ENCODE results near the gene SSRP1.
"Not testable (repeated sequence)": the region's sequence is repeated elsewhere in the genome, so short reads cannot be mapped to it uniquely, and the experiment has no call there.

The SSRP1 gene, protein sequence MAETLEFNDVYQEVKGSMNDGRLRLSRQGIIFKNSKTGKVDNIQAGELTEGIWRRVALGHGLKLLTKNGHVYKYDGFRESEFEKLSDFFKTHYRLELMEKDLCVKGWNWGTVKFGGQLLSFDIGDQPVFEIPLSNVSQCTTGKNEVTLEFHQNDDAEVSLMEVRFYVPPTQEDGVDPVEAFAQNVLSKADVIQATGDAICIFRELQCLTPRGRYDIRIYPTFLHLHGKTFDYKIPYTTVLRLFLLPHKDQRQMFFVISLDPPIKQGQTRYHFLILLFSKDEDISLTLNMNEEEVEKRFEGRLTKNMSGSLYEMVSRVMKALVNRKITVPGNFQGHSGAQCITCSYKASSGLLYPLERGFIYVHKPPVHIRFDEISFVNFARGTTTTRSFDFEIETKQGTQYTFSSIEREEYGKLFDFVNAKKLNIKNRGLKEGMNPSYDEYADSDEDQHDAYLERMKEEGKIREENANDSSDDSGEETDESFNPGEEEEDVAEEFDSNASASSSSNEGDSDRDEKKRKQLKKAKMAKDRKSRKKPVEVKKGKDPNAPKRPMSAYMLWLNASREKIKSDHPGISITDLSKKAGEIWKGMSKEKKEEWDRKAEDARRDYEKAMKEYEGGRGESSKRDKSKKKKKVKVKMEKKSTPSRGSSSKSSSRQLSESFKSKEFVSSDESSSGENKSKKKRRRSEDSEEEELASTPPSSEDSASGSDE
- 130 reads per million in 2 donors for total RNA-seq

GRCh38 chr11:57335343-57336110, at the start of gene SSRP1:
SSRP1 (minus strand) TSS chr11:57335892; CDS start chr11:57335121, 771 bp downstream.
- peak; percentile 71 for DNase-seq

- DNase-seq: no peak
Measured at GRCh38 chr11:57380975-57381374, 45.3 kb upstream of the SSRP1 start, which contains the start of gene PRG3. PRG3 (minus strand) TSS chr11:57381150; CDS start chr11:57380708, 442 bp downstream.

- no peak for DNase-seq
Measured at GRCh38 chr11:57379732-57380131, 44.0 kb upstream of the SSRP1 start.

GRCh38 chr11:57378186-57378585, 42.5 kb upstream of the SSRP1 start:
- DNase-seq: no peak

- DNase-seq: no peak
Measured at GRCh38 chr11:57377107-57377506, 41.4 kb upstream of the SSRP1 start.

GRCh38 chr11:57376095-57377090, 40.7 kb upstream of the SSRP1 start:
- no peak for DNase-seq

DNA sequence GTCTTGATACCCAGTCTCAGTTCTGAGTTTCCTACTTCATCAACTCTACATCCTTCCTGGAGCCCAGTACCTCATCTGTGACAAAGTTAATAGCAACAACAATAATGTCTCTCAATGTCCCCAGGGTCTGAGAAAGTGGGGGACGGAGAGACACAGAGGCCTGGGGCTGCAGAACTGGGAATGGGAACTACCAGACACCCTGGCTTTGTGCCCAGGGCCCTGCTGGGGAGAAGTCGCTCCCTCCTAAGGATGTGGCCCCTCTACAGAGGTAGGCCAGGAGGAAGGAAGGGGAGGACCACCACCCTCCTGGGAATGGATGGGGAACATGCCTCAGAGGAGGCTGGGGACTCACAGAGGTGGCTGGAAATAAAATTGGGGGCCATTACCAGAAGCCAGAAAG, 39.8 kb upstream of the SSRP1 start:
- no peak for DNase-seq

- DNase-seq: no peak
Measured at GRCh38 chr11:57374966-57375365, 39.3 kb upstream of the SSRP1 start.

DNA sequence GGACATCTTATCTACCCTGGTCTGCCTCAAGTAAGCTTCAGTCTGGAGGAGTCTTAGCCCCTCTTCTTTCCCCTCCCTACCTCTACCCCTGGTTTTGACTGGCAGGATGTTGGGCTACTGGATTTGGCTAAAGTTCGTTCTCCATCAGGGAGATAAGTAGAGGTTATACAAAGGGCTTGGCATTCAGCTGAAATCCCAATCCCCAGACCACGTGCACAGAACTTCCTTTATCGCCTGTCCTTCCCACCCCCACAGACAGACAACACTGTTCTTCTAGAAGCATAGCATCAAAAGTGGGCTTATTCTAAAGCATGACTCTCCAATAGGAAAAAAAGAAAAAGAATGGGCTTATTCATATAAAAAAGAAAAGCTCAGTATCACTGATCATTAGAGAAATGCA, 37.5 kb upstream of the SSRP1 start:
- no peak for DNase-seq

- DNase-seq: no peak
Measured at GRCh38 chr11:57370941-57371340, 35.2 kb upstream of the SSRP1 start.

DNA sequence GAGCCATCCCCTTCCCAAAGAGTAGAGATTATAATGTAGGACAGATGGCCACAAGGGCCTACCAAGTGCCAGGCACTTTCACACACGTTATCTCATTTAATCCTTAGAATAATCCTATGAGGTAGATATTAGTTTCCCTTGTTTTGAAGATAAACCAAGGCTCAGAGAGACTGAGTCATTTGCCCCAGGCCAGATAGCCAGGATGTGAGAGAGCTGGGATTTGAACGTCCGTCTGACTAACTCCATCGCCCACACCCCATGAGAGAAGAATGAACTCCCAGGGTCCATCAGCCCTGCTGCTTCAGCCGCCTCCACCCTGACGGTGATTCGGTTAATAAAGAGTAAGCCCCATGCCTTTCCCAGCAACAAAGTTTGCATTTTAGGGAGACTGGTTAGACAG, 34.6 kb upstream of the SSRP1 start:
- no peak for DNase-seq

DNA sequence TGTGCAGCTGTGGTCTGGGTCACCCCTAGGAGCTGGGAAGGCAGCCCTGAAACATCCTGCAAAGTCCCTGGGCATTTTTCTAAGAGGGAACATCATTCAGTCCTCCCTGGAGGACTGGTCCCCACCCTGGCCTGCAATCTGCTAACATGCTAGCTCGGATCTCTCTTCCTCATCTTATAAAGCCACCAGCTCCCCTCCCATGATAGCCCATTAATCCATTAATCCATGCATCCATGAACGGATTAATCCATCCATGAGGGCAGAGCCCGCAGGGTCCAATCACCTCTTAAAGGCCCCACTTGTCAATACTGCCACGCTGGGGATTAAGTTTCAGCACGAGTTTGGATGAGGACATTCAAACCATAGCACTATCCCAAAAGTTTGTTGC, 33.1 kb upstream of the SSRP1 start:
- no peak for DNase-seq

DNA sequence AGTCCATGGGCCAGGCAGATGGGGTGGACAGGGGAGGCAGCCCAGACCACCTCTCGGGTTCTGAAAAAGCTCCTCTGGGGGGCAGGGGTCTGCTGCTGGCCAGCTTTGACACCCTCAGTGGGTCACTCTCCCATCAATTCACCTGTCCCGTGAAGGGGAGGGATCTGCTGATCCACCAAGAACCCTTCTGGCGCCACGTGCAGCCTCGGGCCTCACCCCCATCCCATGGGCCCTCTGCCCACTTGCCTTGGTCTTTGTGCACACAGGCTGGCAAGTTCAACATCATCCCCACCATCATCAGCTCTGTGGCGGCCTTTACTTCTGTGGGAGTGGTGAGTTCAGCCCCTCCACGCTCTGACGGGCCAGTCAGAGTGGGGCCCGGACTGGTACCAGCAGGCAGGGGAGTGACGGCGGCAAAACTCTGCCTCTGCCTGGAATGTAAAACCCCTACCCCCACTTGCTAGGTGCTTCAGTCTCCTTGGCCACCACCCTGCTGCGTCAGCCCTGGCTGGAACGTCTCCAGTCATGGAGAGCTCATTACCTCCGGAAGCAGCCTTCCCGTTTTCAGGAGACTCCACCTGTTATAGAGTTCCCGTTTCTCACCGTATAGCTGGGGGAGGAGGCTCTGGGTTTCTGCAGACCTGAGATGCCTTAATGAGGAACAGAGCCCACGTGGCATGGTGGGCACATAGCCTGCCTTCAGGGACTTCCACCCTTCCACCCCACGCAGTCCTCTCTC, 32.6 kb upstream of the SSRP1 start:
- DNase-seq: no peak

DNA sequence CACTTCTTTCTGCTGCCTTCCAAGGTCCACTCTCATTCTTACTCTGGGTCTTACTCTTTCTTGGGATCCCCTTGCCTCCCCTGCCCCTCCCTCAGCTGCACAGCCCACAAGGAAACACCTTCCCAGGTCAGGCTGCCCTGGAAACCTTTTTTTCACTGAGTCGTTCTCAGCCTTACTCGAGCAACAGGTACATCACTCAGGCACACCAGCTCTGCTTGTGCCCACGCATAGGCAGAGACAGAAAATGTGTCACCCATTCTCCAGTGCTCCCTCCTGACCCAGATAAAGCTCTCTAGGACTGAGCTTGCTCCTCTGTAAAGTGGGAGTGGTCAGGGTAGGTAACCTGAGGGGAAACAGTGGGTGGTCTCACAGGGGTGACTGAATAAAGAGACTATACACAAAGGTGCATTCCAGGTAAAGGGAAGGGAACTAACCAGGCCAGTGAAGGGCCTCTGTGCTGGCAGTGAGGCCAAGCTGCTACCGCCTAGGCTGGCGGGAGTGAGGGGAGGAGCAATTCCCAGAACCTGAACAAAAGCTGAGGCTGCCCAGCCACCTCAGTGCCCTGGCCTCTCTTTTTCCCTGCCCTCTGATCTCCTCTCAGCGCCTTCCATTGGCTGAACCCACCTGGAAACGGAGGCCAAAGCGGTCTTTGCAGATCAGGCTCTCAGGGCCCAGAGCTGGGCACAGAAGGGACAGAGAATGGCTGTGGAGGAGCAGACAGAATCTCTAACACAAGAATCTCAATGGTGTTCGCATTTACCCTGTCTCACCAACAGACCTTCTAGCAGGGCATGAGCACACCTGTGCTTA, 29.4 kb upstream of the SSRP1 start:
- no peak for DNase-seq

- DNase-seq: no peak
Measured at GRCh38 chr11:57363131-57364080, 27.7 kb upstream of the SSRP1 start.

- DNase-seq: no peak
Measured at GRCh38 chr11:57361926-57362325, 26.2 kb upstream of the SSRP1 start.

DNA sequence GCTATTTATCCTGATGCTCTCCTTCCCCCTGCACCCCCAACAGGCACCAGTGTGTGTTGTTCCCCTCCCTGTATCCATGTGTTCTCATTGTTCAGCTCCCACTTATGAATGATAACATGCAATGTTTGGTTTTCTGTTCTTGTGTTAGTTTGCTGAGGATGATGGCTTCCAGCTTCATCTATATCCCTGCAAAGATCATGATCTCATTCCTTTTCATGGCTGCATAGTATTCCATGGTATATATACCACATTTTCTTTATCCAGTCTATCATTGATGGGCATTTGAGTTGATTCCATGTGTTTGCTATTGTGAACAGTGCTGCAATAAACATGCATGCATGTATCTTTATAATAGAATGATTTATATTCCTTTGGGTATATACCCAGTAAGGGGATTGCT, 25.7 kb upstream of the SSRP1 start:
- DNase-seq: not testable (repeated sequence)

DNA sequence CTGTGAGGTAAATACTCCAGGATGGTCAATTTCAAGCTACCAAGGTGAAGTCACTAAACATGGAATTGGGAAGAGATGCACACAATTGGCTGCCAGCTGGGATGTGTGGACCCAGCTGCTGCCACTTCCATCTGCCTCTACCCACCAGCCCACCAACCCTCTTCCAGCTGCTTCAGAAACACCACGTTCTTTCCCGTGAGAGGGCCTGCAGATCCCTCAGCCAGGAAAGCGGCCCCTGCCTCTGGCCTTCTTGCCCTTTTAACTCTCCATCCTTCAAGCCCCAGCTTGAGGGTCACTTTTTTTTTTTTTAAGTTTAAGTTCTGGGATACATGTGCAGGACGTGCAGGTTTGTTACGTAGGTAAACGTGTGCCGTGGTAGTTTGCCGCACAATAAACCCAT, 25.3 kb upstream of the SSRP1 start:
- no peak for DNase-seq

Data from activated gamma-delta T cell (primary cell).